GM12878 (cell line): ENCODE results near the gene PRSS8. TPM values are rescaled to one million over a fixed set of nuclear protein-coding genes. Genes with fewer than 3 reads are reported as not detected.

Experiments used
- ATAC-seq: fragments of 200-7000 bp; cut with Tn5 transposase; 3 replicates; pipeline ENCODE4 v1.9.1; 2020; ENCODE audit warnings: mild to moderate bottlenecking, moderate library complexity
- BruUV-seq: library from RNA; stranded (reverse); fragments of 400-500 nt; replicated peaks from 2 replicates; lab custom pipeline; 2021; lab: Mats Ljungman, UMichigan
- CTCF ChIA-PET: fragments of 300-600 bp; sonication (Branson Sonifier 250); formaldehyde crosslinking; extraction: SDS; loops from one replicate; lab custom pipeline; 2021; ENCODE audit warnings: inconsistent platforms; lab: Yijun Ruan, JAX
- POLR2A ChIA-PET: fragments of 350-600 bp; formaldehyde crosslinking; extraction: SDS; loops from one replicate; lab custom pipeline; 2021; ENCODE audit warnings: inconsistent platforms; lab: Charles Lee
- RAD21 ChIA-PET: fragments of 300-600 bp; sonication (Branson Sonifier 250); formaldehyde crosslinking; loops from one replicate; lab custom pipeline; 2023; ENCODE audit warnings: antibody characterized with exemption; ENCODE audit not compliant: unreplicated experiment; lab: Charles Lee
- SMC1A ChIA-PET: fragments of 300-600 bp; sonication (Branson Sonifier 250); formaldehyde crosslinking; loops from one replicate; lab custom pipeline; 2023; ENCODE audit not compliant: unreplicated experiment, uncharacterized antibody; lab: Charles Lee
- DNase-seq: peaks from one replicate; pipeline ENCODE4 v3.0.0-alpha.2; 2011; ENCODE audit warnings: low read depth, low spot score
- FAIRE-seq: peaks from 3 replicates; lab custom pipeline; 2011; peaks lifted over from hg19 to GRCh38; lab: Jason Lieb, UNC
- H2AFZ ChIP-seq: 2 replicates; pipeline ENCODE4 v1.6.0; 2011; ENCODE audit warnings: low read depth, low read length, control low read depth; ENCODE audit not compliant: control insufficient read depth
- H3K27ac ChIP-seq: 2 replicates; pipeline ENCODE4 v1.5.1; 2011; ENCODE audit warnings: control low read depth; ENCODE audit not compliant: control insufficient read depth, insufficient read depth
- H3K27me3 ChIP-seq, 2 experiments: replicated peaks in 1 of 2; 2 replicates each; pipeline versions ENCODE4 v1.6.0 to v1.6.1; 2011; ENCODE audit warnings: low read length in 1 of 2; ENCODE audit not compliant: control insufficient read depth in 2 of 2, insufficient read depth in 2 of 2
- H3K36me3 ChIP-seq, 2 experiments: 2 replicates each; pipeline ENCODE4 v1.5.1; 2011; ENCODE audit warnings: low read length in 1 of 2; ENCODE audit not compliant: control insufficient read depth in 2 of 2, insufficient read depth in 2 of 2
- H3K4me1 ChIP-seq: 2 replicates; pipeline ENCODE4 v1.6.1; 2011; ENCODE audit warnings: mild to moderate bottlenecking, low read length, moderate library complexity, mixed read lengths; ENCODE audit not compliant: control insufficient read depth, insufficient read depth
- H3K4me2 ChIP-seq: 2 replicates; pipeline ENCODE4 v1.6.0; 2011; ENCODE audit warnings: control low read depth; ENCODE audit not compliant: control insufficient read depth, insufficient read depth
- H3K4me3 ChIP-seq: fragments of 200-600 bp; sonication (generic); 2 replicates; pipeline ENCODE4 v1.5.1; 2016
- H3K79me2 ChIP-seq: 2 replicates; pipeline ENCODE4 v1.6.0; 2011; ENCODE audit warnings: low read length; ENCODE audit not compliant: control insufficient read depth, insufficient read depth
- H3K9ac ChIP-seq: 2 replicates; pipeline ENCODE4 v1.8.0; 2011; ENCODE audit warnings: low read length, control low read depth, mixed read lengths; ENCODE audit not compliant: control insufficient read depth, insufficient read depth
- H3K9me3 ChIP-seq: replicated peaks from 3 replicates; pipeline ENCODE4 v1.5.1; 2011; ENCODE audit warnings: mild to moderate bottlenecking, low read length; ENCODE audit not compliant: control insufficient read depth, insufficient read depth
- H4K20me1 ChIP-seq: 2 replicates; pipeline ENCODE4 v1.6.0; 2011; ENCODE audit not compliant: control insufficient read depth, insufficient read depth
- EP300 ChIP-seq, 2 experiments: fragments of 150-350 bp in 1 of 2; IDR thresholded peaks; 2 replicates each; pipeline ENCODE4 v1.6.1; 2011 to 2012; ENCODE audit warnings: low read depth in 2 of 2, low read length in 2 of 2, borderline replicate concordance in 1 of 2, improper control_type of control experiment in 1 of 2, inconsistent platforms in 1 of 2; ENCODE audit not compliant: control insufficient read depth in 1 of 2
- POLR2AphosphoS5 ChIP-seq: IDR thresholded peaks from 2 replicates; pipeline ENCODE4 v1.6.1; 2011; ENCODE audit warnings: mild to moderate bottlenecking, low read length, inconsistent platforms
- STAT3 ChIP-seq: IDR thresholded peaks from 2 replicates; pipeline ENCODE4 v1.6.1; 2011; ENCODE audit warnings: low read depth, low read length, improper control_type of control experiment
- WGBS: methylation state at CpG from one replicate; pipeline ENCODE4 v1.1.6; 2016; ENCODE audit warnings: low lambda C conversion rate; ENCODE audit not compliant: insufficient replicate concordance, insufficient coverage; ENCODE audit errors: missing lambda C conversion rate; 5-methylcytosine and 5-hydroxymethylcytosine counted together
- in situ Hi-C: fragments of 300-500 bp; cut with MboI; formaldehyde crosslinking; loops from 9 replicates; pipeline ENCODE4 v1.14.3; 2018; ENCODE audit warnings: mixed read lengths
- intact Hi-C: fragments of 100-400 bp; cut with micrococcal nuclease; formaldehyde crosslinking; loops from one replicate; pipeline ENCODE4 v1.14.2; 2022; ENCODE audit not compliant: unreplicated experiment
- polyA plus RNA-seq, 11 experiments: library from polyadenylated mRNA; depleted of rRNA in 4 of 11; unstranded in 6 of 11; stranded (reverse) in 5 of 11; fragments of >200 nt; fragmentation: Nextera tagmentation in 4 of 11; fragmentation: Illumina TruSeq in 1 of 11; extraction: Ambion mirVana in 4 of 11; extraction: Trizol in 1 of 11; gene quantifications; 1 replicate in 1 of 11; 2 replicates in 10 of 11; pipeline versions ENCODE4 v1.2.1 to v1.2.3, GENCODE V29; 2011 to 2016; ENCODE audit warnings: inconsistent platforms in 2 of 11, missing spikeins in 2 of 11, low read depth in 1 of 11
- total RNA-seq, 4 experiments: library from RNA; depleted of rRNA in 3 of 4; stranded (reverse); fragments of >200 nt in 3 of 4; fragmentation: Illumina TruSeq in 1 of 4; extraction: Trizol in 1 of 4; gene quantifications; 2 replicates each; pipeline versions ENCODE4 v1.2.1 to v1.2.3, GENCODE V29; 2013 to 2021
- TF ChIP-seq, protein P1 (sequence below): fragments of 450-650 bp; conservative IDR thresholded peaks from 2 replicates; pipeline ENCODE4 v1.6.1; 2017; ENCODE audit warnings: mild to moderate bottlenecking, moderate library complexity
- TF ChIP-seq, protein P2 (sequence below): fragments of 450-650 bp; IDR thresholded peaks from 2 replicates; pipeline ENCODE4 v1.6.1; 2017; ENCODE audit warnings: mild to moderate bottlenecking
- TF ChIP-seq, protein P3 (sequence below): IDR thresholded peaks from 2 replicates; pipeline ENCODE4 v1.6.1; 2012; ENCODE audit warnings: low read depth, low read length, improper control_type of control experiment

Gene PRSS8
- total and polyA plus RNA-seq, 10 of the 15 experiments (the other 5 are each of a cell fraction or from before 2014, with no cell fraction given) = 0.33 to 0.58 TPM; not detected in 8

DNA sequence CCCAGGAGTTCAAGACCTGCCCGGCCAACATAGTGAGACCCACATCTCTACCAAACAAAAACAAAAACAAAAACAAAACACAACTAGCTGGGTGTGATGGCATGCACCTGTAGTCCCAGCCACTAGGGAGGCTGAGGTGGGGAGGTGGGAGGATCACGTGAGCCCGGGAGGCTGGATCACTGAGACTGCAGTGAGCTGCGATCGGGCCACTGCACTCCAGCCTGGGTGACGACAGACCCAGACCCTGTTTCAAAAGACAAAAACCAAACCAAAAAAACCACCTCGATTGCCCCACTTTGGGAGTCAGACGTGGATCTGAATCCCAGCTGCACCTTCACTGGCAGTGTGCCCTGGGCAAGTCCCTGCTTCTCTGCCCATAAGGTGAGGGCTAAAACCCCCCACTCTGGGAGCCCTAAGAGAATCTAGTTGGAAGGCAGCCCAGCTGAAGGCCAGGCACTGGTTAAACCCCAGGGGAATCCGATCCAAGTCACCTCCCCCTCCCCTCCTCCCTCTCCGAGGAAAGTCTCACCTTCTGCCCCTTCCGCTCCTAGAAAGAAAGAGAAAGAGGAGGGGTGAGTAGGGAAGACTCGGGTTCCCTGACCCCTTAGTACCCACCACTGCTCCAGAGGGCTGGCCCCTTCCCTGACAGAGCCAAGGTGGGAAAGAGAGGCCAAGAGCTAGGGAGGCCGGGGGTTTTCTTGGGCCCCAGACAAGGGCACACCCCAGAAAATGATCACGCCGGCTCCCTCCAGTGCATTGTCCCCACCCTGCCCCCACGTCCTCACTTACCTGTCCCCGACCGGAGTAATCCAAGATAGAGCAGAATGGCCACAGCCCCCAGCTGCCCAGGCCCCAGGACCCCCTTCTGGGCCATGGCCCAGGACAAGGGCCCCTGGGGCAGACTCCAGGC, 647 bp downstream of the PRSS8 start:
- TF ChIP-seq, protein P1, sequence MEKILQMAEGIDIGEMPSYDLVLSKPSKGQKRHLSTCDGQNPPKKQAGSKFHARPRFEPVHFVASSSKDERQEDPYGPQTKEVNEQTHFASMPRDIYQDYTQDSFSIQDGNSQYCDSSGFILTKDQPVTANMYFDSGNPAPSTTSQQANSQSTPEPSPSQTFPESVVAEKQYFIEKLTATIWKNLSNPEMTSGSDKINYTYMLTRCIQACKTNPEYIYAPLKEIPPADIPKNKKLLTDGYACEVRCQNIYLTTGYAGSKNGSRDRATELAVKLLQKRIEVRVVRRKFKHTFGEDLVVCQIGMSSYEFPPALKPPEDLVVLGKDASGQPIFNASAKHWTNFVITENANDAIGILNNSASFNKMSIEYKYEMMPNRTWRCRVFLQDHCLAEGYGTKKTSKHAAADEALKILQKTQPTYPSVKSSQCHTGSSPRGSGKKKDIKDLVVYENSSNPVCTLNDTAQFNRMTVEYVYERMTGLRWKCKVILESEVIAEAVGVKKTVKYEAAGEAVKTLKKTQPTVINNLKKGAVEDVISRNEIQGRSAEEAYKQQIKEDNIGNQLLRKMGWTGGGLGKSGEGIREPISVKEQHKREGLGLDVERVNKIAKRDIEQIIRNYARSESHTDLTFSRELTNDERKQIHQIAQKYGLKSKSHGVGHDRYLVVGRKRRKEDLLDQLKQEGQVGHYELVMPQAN = no peak
- TF ChIP-seq, protein P2, sequence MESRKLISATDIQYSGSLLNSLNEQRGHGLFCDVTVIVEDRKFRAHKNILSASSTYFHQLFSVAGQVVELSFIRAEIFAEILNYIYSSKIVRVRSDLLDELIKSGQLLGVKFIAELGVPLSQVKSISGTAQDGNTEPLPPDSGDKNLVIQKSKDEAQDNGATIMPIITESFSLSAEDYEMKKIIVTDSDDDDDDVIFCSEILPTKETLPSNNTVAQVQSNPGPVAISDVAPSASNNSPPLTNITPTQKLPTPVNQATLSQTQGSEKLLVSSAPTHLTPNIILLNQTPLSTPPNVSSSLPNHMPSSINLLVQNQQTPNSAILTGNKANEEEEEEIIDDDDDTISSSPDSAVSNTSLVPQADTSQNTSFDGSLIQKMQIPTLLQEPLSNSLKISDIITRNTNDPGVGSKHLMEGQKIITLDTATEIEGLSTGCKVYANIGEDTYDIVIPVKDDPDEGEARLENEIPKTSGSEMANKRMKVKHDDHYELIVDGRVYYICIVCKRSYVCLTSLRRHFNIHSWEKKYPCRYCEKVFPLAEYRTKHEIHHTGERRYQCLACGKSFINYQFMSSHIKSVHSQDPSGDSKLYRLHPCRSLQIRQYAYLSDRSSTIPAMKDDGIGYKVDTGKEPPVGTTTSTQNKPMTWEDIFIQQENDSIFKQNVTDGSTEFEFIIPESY = no peak
- TF ChIP-seq, protein P3, sequence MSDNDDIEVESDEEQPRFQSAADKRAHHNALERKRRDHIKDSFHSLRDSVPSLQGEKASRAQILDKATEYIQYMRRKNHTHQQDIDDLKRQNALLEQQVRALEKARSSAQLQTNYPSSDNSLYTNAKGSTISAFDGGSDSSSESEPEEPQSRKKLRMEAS = no peak
- TF ChIP-seq POLR2AphosphoS5 (no peak), EP300 (IDR thresholded peaks at IDR 0.05; ENCODE audit: borderline replicate concordance in 1 of 2, control insufficient read depth in 1 of 2, low read depth in 2 of 2, low read length in 2 of 2) (no peak), STAT3 (no peak)
- TF ChIP-seq, all 136 proteins: peak for 0
- peak; percentile 42; the same call in 2 of the 3 replicates for ATAC-seq
- RAD21 ChIA-PET = interaction anchor here (0.6 kb wide), 1 partner anchor 65 kb away, joined by 3 read pairs; no protein-coding TSS in a partner anchor
- no peak overlapping the region for H3K4me2 ChIP-seq
- no peak for DNase-seq
- CTCF ChIA-PET = no interaction called here
- H2AFZ ChIP-seq = no peak overlapping the region
- H3K27ac ChIP-seq = no peak overlapping the region
- 52% methylated on average over 18 of the region's 18 CpGs for WGBS
- intact Hi-C loops = no loop called here
- POLR2A ChIA-PET = no interaction called here
- H3K9ac ChIP-seq = no peak overlapping the region
- no peaks in the 10 kb centered on the region for H3K27me3 ChIP-seq
- no peak for FAIRE-seq
- no peaks in the 10 kb centered on the region for H3K9me3 ChIP-seq
- H3K79me2 ChIP-seq = no peaks in the 10 kb centered on the region
- no peaks in the 10 kb centered on the region; a peak in 1 of 4 replicates for H3K36me3 ChIP-seq
- no peaks in the 10 kb centered on the region for H3K4me1 ChIP-seq
- SMC1A ChIA-PET = interaction anchor here (1.0 kb wide), 1 partner anchor 89 kb away, joined by 3 read pairs; no protein-coding TSS in a partner anchor
- no peak overlapping the region for H3K4me3 ChIP-seq
- H4K20me1 ChIP-seq = no peaks in the 10 kb centered on the region
- in situ Hi-C loops = no loop called here
- BruUV-seq = no TSS peak
